NCI-H524 (cell line): ENCODE data around the gene RAD51B.
"Not testable (repeated sequence)": the region's sequence is repeated elsewhere in the genome, so short reads cannot be mapped to it uniquely, and the experiment has no call there.

Experiments
- DNase-seq, 2 experiments: peaks; one replicate each; lab custom pipeline; 2025; lab: John Stamatoyannopoulos, UW

The RAD51B gene

DNA sequence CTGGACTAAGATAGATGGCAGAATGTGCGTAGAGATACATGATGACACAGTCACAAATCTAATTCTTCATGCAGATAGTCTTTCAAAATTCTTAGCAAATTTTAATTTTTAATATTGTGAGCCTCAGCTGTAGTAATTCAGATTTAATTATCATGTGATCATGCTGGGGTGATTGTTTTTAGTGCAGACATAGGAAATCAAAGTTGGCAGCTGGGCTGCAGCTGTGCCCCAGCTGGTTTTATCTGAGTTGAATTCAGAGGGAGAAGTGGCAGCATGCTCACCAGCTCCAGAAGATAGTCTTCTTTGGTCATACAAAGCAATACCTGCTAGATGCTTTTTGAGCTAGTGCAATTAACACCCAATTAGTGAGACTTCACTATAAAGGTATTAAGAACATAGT lies 292.9 kb downstream of the RAD51B start:
- peak in 1 of 2 experiments; percentile 13 for DNase-seq

DNA sequence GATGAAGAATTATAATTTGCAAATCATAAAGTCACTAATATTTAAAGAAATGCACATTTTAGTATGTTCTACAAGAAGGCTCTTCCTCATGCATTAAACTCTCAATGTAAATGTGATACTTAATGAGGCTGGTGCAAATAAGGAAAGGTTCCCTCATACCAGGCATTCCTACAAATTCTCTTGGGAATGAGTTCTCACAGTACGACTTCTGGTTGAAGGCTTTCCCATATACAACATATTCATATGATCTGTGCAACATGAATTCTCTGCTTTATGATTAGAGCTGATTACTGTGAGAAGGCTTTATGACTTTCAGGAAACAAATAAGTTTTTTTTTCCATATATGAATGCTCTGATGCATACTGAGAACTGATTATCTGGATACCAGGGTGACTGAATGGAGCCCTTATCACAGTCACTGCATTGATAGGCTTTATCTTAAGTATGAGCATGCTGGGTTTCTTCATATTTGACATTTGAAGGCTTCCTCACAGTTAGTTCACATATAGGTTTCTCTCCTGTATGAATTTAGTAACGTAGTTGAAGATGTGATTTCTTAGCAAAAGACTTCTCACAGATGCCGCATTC lies 293.9 kb downstream of the RAD51B start:
- no peak for DNase-seq

DNA sequence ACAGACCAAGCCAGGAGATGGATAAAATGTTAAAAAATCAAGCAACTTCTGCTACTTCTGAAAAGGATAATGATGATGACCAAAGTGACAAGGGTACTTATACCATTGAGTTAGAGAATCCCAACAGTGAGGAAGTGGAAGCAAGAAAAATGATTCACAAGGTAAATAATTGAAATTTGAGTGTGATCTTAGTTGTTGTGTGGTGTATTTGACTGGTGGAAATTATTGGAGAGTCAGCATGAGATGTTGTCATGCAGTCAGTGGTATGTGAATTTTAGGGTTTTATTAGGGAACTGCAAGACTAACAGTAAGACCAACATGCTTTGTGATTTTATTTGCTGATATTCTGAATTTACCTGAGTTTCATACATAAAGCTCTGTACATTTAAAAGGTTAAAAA lies 296.4 kb downstream of the RAD51B start:
- not testable (repeated sequence) for DNase-seq

DNA sequence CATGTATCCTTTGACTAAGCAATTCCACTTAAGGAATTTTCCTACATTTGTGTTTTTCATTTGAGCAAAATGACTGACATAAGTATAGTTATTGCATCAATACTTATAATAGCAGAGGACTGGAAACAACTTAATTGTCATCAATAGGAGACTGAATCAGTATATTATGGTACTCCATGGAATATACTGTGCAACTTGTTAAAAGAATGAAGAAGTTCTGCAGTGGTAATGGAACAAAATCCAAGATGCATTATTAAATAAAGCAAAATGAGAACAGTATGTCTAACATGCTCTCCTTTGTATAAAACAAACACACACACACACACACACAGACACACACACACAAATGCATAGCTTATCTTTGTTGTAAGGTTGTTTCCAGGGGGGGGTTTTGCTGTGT lies 303.1 kb downstream of the RAD51B start:
- no peak for DNase-seq

DNA sequence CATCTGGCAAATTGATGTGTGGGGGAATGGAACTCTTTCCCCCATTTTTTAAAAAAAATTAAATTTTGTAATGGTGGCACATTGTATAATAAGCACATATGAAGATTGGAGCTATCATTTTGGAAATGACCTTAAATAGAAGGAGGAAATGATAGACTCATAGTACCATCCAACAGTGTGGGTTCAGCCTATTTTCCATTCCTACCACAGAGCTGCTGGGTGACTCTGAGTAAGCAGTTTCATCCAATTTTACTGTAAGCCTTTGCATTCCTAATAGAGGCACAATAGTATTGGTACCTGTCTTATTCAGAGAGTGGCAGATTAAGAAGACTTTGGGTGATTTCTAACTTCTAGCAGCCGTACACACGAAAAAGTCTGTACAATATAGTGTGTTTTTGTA lies 304.5 kb downstream of the RAD51B start:
- no peak for DNase-seq

DNA sequence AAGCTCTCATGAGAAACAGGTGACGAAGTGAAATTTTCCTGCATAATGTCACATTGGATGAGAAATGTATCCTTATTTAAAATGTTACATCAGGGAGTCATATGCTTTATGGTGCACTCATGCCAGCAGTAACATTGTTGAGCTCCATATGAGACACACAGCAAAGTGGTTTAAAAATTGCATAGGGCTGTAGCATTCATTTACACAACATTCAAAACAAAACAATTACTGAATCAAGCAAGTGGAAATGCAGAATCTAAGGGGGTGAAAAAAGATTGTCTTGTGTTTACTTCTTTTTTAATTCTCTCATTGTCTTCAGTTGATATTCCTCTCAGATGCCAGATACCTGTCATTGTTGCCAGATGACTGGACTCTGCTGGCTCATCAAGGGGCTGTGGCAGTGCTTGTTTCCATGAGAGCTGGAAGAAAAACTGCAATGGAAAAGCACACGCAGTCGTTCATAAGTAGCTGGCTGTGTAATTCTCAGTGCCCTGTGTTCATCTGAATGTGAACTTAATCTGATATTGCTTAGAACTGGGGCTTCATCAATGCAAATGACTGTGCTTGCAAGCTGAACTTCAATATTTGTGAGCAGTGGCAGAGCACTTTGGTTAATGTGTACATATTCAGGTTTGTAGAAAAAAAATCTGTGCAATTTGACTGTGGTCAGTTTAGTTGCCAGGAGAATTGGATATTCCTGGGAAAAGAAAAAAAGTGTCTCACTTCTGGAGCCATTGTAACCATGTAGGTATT lies 305.6 kb downstream of the RAD51B start:
- no peak for DNase-seq

DNA sequence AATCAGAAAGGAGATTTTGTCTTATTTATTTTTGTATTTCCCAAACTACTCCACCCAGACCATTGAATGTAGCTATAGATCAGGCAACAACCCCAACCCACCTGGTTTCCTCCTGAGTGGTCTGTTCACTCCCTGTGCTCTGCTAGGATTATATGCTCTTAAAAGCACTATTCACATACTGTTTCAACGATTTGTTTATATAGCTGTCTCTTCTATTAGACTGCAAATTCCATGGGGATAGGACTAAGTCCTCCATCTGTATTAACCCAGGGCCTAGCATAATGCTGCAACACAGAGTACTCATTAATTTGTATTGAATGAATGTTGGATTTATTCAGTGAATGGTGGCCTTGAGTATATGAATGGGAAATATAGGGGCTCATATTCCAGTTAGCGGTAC lies 307.6 kb downstream of the RAD51B start:
- peak in 1 of 2 experiments; percentile 49 for DNase-seq

DNA sequence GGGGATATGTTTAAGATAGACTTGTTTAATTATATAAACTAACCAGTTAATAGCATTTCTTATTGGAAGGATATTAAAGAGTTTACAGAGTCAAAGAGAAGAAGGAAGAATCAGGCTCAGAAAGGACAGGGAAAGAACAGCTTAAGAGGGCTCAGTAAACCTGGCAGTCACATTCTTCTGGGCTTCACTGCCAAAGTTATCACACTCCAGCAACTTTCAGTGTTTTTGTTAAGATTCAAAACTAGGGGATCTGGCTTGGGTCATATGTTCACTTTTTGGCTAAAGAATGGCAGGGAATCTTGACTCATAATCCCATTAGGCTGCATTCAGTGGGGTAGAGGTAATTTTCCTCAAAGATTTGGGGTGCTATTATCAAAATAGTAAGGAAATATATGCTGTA lies 312.3 kb downstream of the RAD51B start:
- no peak for DNase-seq

DNA sequence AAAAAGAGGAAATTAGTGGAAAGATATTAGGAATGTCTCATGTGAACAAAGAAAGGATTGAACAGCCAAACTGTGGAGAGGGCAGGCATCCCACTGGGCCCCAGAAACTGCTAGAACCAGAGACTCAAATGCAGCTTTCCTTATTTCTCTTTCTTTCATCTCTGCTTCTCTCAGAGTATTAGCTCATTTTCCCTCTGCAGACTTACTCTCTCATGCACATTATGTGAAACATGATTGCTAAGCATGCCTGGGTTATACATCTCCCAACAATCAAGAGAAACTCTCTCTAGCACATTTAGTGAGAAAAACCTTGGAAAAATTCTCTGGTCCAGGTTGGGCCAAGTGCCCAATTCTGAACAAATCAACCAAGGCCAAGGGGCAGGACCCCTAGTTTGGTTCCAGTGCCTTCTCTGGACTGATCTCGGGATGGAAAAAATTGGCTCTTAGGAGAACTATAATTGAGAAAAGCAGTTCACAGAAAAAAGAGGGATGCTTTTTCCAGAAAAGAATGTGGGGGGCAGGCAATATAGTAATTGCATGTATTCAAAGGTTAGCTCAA lies 313.1 kb downstream of the RAD51B start:
- DNase-seq: no peak

DNA sequence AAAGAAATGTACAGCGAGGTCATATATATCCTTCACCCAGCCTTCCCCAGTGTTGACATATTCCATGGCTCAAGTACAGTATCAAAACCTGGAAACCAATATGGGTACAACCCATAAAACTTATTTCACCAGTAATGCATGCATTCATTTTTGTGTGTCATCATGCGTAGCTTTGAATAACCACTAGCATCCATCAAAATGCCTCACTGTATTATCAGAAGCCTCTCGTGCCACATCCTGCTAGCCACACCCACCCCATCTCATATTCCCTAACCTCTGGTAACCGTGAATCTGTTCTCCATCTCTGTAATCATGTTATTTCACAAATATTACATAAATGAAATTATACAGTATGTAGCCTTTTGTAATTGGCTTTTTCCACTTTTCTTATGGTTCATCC lies 314.3 kb downstream of the RAD51B start:
- DNase-seq: no peak

DNA sequence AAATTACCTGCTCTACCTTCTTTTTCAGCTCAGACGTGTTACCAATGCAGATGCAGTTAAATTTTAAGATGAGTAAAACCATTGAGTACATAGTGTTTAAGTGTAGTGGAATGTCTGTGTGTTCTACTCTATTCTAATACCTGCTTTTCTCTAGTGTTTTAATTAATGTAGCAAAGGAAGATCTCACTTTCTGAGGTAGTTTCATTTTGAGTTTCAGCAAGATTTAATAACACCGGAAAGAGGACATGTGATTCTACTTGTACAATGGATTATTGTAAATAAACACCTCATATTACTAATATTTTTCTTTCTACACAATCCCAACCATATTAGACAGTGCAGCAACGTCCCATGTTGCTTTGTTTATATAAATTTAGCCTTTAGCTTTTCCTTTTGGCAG lies 315.4 kb downstream of the RAD51B start:
- no peak for DNase-seq

DNA sequence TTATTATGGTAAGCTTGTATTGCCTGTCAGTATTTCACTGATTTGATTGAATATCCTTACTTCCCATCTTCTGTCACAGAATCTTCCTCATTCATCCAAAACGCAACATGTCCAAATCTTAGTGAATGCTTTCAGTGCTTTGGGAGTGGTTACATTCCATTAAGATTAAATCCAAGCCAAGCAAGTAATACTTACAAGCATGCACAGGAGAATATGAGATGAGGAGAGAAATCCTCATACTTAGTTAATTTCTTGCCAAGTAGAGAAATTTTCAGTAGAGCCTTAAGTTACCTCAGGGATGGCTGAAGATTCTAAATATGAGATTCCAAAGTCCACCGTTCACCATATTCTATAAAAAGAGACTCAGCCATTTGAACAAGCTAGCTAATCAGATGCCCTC lies 316.0 kb downstream of the RAD51B start:
- DNase-seq: no peak

DNA sequence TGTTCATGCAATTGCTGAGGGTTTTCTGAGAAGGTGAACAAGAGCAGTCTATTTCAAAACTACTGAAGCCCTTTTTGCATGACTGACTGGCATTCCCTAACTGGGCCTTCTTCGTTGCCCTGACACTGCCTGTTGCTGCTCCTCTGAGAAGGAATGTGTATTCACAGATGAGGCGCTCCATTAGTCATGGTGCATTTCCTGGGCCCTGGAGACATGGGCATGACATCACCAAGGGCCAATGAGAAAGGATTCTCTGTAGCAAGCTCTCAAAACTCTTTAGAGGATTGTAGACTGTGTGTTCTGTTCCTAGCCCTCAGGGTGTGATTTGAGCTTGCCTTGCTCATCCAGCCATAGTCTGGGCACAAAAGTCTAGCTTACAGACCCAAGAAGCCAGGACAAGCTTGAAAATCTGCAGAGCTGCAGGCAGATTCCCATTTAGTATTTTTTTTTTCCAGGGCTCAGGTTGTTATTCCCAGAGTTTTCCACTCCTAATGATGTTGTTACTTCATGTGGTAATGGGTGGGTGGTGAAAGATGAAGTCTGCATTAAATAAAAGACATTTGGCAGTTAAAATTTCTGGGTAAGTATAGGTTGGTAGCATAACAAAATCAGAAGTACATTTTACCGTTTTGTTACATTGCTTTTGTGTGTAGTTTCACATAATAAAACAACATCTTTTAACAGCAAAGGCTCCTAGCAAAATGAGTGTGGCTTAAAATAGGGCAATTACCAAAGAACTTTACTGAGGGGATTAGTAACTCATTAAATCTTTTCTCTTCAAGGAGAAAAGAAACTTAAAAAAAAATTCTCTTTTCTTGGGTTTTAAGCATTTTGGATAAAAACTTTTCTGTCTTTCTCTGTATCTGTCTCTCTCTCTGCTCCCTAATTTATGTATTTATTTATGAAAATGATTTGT lies 318.4 kb downstream of the RAD51B start:
- DNase-seq: no peak

DNA sequence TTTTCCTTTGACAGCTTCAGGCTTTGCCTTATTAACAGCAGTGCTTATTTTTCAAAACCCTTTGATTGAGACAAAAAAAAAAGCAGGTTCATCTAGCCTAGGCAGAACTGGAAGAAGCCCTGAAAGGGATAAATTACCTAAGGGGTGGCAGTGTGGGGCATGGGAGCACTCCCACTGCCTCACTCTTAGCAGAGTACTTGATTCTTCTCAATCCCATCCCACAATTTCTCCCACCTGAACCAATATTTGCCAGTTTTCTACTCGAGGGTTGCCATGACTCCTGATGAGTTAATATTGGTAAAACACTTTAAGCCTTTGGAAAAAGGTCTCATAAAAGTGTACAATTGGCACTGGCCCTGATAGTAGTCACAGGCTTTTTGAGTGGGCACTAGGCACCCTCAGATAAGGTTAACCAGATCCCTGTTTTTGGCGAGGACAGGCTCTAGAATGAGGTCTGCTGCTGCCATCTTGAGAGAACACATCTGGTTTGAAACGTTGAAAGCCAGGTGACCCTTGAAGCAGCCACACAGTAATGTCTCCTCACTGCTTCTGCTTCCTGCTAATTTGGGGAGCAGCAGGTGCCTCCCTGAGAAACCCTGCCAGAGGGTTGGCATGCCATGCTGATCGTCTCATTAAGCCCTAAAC lies 320.0 kb downstream of the RAD51B start:
- no peak for DNase-seq

DNA sequence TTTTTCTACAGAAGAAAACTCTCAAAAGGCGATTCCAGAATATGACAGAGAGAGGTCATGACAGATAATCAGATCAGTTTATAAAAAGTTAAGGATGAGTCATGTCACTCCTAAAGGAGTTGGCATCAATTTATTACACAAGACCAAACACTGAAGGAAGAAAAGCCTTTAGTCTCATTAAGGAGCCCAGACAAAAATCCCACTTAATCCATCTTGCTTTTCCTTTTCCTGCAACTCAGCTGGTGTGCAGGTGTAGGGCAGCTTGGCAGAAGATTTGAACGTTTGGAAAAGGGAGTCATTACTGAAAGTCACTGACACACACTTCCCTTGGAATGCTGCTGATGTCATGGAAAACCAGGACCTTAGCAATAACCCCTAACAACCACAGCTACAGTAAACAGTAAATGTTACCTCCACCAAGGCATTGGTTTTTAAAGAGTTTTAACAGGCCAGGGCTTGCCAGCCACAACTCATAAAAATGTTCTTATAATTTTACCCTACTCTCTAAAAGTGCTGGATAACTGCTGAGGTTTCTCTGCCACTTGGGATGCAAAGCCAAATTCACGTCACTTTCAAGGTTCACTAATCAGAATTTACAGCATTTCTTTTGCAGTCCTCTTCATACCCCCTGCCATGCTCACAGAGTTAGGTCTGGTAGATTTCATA lies 320.6 kb downstream of the RAD51B start:
- DNase-seq: peak in 1 of 2 experiments; percentile 53

DNA sequence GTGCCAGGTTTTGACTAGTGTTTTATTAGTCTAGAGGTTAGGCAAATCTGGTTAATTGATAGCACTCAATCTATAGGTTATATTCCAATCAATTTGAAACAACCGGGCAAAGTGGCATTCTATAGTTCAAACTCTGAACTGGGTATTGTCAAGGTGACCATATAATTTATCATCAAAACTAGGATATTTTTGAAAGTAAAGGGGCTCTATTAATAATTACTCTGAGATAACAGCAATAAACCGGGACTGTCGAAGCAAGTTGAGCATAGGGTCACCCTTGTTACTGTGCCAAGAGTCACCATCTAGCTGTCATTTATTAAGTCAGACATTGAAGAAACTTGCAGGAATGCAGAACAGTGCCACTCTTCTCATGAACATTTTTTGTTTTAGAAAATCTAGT lies 321.2 kb downstream of the RAD51B start:
- no peak for DNase-seq

DNA sequence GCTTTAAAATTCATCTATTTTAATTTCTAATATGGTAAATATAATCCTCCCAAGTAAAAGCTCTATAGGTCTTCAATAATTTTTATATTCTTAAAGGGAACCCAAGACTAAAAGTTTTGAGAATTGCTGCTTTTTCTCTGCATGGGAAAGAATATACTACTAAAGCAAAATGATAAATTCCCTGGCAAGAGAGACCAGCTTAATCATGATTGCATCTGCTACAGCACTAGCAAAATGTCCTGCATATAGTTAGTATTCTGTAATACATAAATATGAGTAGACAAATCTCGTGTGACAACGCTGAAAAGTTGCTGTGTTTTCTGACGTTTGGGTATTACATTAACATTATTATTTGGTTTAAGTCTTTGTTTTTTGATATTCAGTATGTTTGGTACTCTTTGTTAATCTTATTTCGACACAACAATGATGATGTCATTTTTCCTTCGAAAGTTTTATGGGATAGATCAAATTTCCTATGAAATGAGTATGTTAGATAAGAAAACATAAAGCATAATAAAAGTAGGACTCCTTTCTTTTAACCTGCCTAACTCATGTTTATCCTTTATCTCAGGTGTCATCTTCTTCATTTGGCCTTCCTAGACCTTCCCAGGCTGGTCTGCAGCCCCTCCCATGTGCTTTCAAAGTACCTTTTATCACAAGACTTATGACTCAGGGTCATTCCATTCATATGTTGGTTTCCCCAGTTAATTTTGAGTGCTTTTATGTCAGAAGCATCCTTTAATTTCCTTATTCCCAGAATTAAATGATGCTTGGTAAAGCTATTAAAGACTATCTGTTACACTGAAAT lies 321.9 kb downstream of the RAD51B start:
- DNase-seq: no peak

DNA sequence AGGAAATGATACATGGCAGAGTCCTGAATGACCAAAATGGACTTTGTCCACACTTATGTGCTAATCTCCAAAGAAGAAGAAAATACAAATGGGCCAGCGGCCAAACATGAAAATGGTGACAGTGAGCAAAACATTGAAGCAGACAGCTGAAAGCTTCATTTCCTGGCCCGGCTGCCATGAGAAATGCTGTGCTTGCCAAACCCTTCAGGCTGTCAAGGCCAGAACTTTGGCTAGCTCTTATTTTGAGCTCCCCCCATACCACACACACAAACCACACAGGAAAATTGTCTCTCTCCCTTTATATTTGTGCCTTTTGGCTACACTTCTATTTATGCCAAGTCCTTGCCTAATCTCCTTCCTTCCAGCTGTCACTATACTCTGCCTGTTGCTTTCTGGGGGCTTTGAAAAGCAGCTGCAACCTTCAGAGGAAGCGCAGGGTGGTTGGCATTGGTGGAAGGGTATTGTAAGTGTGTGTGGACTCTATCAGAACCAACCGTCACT lies 323.8 kb downstream of the RAD51B start:
- DNase-seq: peak; percentile 54 to 77

DNA sequence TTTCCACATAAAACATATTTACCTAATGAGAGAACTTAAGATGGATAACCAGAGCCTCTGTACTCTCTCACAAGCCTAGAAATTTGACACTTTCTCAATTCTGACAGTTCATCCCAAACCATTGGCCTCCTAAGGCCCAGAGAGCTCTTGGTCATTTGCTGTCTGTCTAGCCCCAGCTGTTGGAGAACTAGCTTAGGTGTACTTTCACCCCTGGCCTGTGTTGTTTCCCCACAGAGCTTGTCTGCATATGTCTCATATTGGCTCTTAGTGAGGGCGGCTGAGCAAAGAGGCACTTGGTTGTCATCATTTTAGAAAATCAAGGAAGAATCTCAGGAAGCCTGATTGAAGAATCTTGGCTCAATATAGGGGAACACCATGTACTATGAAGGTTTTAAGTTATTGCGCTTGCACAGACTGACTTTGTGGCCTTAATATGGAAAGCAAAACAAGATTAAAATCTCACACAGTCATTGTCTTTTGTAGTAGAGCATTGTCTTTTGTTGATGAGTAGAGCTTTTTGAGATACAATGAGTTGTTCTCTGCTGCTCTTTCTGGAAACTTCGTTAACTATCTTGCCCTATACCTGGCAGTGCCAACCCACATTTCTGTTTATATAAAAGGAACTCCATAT lies 324.6 kb downstream of the RAD51B start:
- no peak for DNase-seq

DNA sequence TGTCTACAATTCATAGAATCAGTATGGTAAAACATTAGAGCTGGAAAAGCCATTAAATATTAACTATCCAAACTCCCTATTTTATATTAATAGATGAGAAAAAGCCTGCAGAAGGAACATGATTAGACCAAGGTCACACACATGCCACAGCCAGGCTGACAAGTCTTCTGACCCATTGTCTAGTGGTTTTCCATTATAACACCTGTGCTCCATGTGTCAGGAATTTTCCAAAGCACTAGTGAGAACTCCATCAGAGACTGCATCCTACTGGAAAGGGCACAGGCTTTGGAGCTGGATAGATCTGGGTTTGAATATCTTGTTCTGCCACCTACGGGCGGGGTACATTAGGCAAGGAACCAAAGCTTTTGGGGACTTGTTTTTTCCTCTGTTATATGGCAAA lies 325.5 kb downstream of the RAD51B start:
- no peak for DNase-seq
